Gastrocnemius medialis (tissue), 4 donors: ENCODE measurements around the gene PNMA6F. TPM values are rescaled to one million over a fixed set of nuclear protein-coding genes. Genes with fewer than 3 reads are reported as not detected.
"Not testable (repeated sequence)": the region's sequence is repeated elsewhere in the genome, so short reads cannot be mapped to it uniquely, and the experiment has no call there.

Experiments
- ATAC-seq, 2 donors: fragments of 150-250 bp; one replicate each; pipeline ENCODE4 v1.9.1; 2016
- DNase-seq, 2 donors: peaks; one replicate each; pipeline ENCODE4 v3.0.0-alpha.2; 2019
- H3K27ac ChIP-seq, 4 donors: fragments of 200-600 bp; sonication (generic); 1 replicate in 1 of 4; 2 replicates in 3 of 4; pipeline ENCODE4 v1.5.1; 2016 to 2018; ENCODE audit warnings: mild to moderate bottlenecking in 2 of 4, moderate library complexity in 1 of 4
- H3K27me3 ChIP-seq, 3 donors: fragments of 200-600 bp; sonication (generic) in 2 of 3; 1 replicate in 1 of 3; 2 replicates in 2 of 3; pipeline versions ENCODE4 v1.5.1 to v1.6.0; 2016 to 2019; ENCODE audit warnings: mild to moderate bottlenecking in 1 of 3, moderate library complexity in 1 of 3
- H3K36me3 ChIP-seq, 2 donors: fragments of 200-600 bp; sonication (generic) in 1 of 2; one replicate each; pipeline ENCODE4 v1.5.1; 2017 to 2018
- H3K4me1 ChIP-seq, 2 donors: fragments of 200-600 bp; sonication (generic) in 1 of 2; one replicate each; pipeline ENCODE4 v1.5.1; 2016 to 2017; ENCODE audit warnings: mild to moderate bottlenecking in 2 of 2
- H3K4me3 ChIP-seq, 4 donors: fragments of 200-600 bp; sonication (generic) in 3 of 4; 1 replicate in 1 of 4; 2 replicates in 3 of 4; pipeline ENCODE4 v1.5.1; 2016 to 2019; ENCODE audit warnings: mild to moderate bottlenecking in 2 of 4
- H3K9me3 ChIP-seq, 3 donors: fragments of 200-600 bp; sonication (generic) in 2 of 3; 1 replicate in 1 of 3; 2 replicates in 2 of 3; pipeline ENCODE4 v1.5.1; 2016 to 2019
- in situ Hi-C, 4 donors: fragments of 200-750 bp; cut with MboI; loops; one replicate each; pipeline versions ENCODE4 v1.15.0 to v1.8.0; 2017; ENCODE audit warnings: low sequenced_read_pairs in 4 of 4
- intact Hi-C: fragments of 100-400 bp; cut with DNase I; formaldehyde crosslinking; loops from one replicate; pipeline ENCODE4 v1.15.1; 2023; ENCODE audit warnings: low total_unique reads
- total RNA-seq, 4 donors: library from RNA; depleted of rRNA; stranded (reverse); fragments of >200 nt; gene quantifications; one replicate each; pipeline versions ENCODE4 v1.1.0 to v1.2.3, GENCODE V29; 2016

The PNMA6F gene
- total RNA-seq, 4 donors from 2014 or later: not detected

DNA sequence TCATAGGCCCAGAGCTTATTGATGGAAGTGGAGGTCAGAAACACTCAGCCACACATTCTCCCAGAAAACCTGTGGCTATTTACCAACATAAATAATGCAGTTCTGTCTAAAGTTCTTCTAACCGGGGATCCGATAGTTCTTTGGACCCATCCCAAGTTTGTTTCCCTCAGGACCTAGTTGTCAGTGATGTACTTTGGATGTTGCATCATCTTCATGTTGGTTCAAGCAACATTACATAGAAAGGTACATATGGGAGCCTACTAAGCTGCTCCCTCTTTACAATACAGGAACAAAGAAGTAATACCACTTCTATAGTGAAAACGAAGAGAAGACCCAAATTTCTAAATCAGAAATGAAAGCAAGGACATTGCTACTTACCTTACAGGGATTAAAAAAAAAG, 39.8 kb downstream of the PNMA6F start:
- H3K27ac ChIP-seq, H3K9me3 ChIP-seq, H3K4me3 ChIP-seq, intact Hi-C loops, DNase-seq, H3K4me1 ChIP-seq, ATAC-seq, H3K36me3 ChIP-seq, H3K27me3 ChIP-seq, in situ Hi-C loops: not testable (repeated sequence)

GRCh38 chrX:153279304-153279703, 42.3 kb downstream of the PNMA6F start:
- DNase-seq, H3K36me3 ChIP-seq, H3K27me3 ChIP-seq, intact Hi-C loops, H3K9me3 ChIP-seq, H3K27ac ChIP-seq, H3K4me3 ChIP-seq, H3K4me1 ChIP-seq, ATAC-seq, in situ Hi-C loops: not testable (repeated sequence)

DNA sequence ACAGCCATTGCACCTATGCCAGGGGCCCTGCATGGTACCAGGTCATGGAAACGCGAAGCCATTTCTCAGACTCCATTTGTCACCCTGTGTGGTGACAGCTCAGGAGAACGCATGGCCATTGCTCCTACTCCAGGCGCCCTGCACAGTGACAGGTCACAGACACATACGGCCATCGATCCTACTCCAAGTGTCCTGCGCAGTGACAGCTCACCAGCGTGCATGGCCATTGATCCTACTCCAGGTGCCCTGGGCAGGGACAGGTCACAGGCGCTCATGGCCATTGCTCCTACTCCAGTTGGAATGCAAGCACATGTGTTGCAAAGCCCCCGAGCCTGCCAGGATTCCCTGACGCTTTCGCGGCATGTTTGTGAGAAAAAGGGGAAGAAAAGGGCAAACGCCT, 45.5 kb downstream of the PNMA6F start:
- H3K4me1 ChIP-seq, H3K36me3 ChIP-seq, H3K27ac ChIP-seq, H3K4me3 ChIP-seq, H3K9me3 ChIP-seq, ATAC-seq, DNase-seq, in situ Hi-C loops, intact Hi-C loops, H3K27me3 ChIP-seq: not testable (repeated sequence)

GRCh38 chrX:153275418-153275817, 46.1 kb downstream of the PNMA6F start:
- H3K9me3 ChIP-seq, H3K4me3 ChIP-seq, H3K27me3 ChIP-seq, intact Hi-C loops, DNase-seq, H3K27ac ChIP-seq, H3K36me3 ChIP-seq, H3K4me1 ChIP-seq, ATAC-seq, in situ Hi-C loops: not testable (repeated sequence)

DNA sequence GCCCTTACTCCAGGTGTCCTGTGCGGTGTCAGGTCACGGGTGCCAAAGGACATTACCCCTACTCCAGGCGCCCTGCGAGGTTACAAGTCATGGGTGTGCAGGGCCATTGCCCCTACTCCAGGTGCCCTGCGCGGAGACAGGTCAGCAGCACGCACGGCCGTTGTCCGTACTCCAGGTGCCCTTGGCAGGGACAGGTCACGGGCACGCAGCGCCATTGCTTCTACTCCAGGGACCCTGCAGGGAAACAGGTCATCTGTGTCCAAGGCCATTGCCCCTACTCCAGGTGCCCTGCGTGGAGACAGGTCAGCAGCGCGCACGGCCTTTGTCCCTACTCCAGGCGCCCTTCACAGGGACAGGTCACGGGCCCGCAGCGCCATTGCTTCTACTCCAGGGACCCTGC, 49.0 kb downstream of the PNMA6F start:
- H3K27me3 ChIP-seq, ATAC-seq, H3K9me3 ChIP-seq, H3K27ac ChIP-seq, intact Hi-C loops, in situ Hi-C loops, H3K4me1 ChIP-seq, H3K36me3 ChIP-seq, H3K4me3 ChIP-seq, DNase-seq: not testable (repeated sequence)

DNA sequence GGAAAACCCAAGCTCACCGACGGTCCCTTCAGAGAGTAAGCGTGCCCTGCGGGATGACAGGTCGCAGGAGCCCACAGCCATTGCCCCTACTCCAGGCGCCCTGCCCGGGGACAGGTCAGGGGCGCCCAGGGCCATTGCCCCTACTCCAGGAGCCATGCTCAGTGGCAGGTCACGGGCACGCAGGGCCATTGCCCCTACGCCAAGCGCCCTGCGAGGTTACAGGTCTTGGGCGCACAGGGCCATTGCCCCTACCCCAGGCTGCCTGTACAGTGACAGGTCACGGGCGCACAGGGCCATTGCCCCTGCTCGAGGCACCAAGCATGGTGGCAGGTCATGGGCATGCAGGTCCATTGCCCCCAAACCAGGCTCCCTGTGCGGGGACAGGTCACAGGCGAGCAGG, 49.5 kb downstream of the PNMA6F start:
- H3K36me3 ChIP-seq, H3K9me3 ChIP-seq, H3K27me3 ChIP-seq, H3K27ac ChIP-seq, intact Hi-C loops, H3K4me1 ChIP-seq, H3K4me3 ChIP-seq, in situ Hi-C loops, DNase-seq, ATAC-seq: not testable (repeated sequence)

Other genes with a start within 250 kb of the PNMA6F start
- under 1 TPM in 2 of 4 donors, not detected in 2; 0.36 to 0.44 TPM for gene PNMA6A, start 249.3 kb downstream of the PNMA6F start, total RNA-seq
- not detected for gene MAGEA1, start 142.5 kb downstream of the PNMA6F start, total RNA-seq
- gene ZNF275, start 12.4 kb upstream of the PNMA6F start, total RNA-seq: 1 to 10 TPM; 4.6 to 7.6 (median 5.0) TPM
- not detected for gene PNMA6E, start 79.6 kb upstream of the PNMA6F start, total RNA-seq
- under 1 TPM; 0.05 to 0.55 (median 0.37) TPM for gene ZFP92, start 89.7 kb upstream of the PNMA6F start, total RNA-seq
- gene TREX2, start 124.3 kb upstream of the PNMA6F start, total RNA-seq: under 1 TPM in 1 of 4 donors, not detected in 3; 0.18 TPM
- 10 to 100 TPM; 10.6 to 19.8 (median 13.2) TPM for gene HAUS7, start 148.8 kb upstream of the PNMA6F start, total RNA-seq
- 10 to 100 TPM in 2 of 4 donors, 1 to 10 TPM in 2; 1.1 to 50.7 (median 9.8) TPM for gene BGN, start 173.2 kb upstream of the PNMA6F start, total RNA-seq
- not detected for gene ATP2B3, start 195.9 kb upstream of the PNMA6F start, total RNA-seq